Activated CD8-positive, alpha-beta memory T cell treated with anti-CD3 and anti-CD28 coated beads for 1 hour (primary cell): ENCODE data around the gene HORMAD2.

Experiments used
- DNase-seq, 2 donors: peaks; one replicate each; pipeline ENCODE4 v3.0.0-alpha.2; 2020; ENCODE audit warnings: low read depth in 1 of 2; ENCODE audit errors: extremely low read depth in 1 of 2

Gene HORMAD2

DNA sequence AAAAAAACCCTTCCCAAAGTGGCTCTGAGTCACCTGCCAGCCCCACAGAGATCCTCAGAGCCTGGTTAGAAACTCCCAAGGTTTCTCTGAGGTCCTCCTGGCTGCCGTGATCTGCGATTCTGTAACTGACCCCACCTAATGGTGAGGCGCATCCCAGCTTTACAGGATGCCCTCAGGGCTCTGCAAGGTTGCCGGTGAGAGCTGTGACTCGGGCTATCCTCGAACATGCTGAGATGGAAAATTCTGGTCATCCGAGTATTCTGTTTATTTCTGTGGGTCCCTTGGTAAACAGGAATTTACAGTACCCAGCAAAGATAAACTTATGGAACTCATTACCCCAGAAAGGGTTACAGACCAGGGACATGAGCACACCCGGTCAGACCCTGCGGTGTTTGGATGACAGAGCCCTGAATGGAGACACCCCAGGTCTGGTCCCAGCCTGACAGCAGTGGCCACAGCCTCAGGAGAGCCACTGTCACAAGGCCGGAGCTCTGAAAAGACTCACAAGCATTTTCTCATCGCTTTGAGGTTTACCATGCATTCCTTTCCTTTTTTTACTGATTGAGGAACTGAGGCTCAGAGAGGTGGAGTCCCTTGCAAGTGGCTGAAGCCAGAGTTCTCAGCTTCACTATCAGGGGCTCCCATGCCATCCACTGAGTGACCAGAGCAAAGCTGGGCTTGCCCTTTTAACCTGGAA lies 144.0 kb downstream of the HORMAD2 start:
- no peak for DNase-seq

DNA sequence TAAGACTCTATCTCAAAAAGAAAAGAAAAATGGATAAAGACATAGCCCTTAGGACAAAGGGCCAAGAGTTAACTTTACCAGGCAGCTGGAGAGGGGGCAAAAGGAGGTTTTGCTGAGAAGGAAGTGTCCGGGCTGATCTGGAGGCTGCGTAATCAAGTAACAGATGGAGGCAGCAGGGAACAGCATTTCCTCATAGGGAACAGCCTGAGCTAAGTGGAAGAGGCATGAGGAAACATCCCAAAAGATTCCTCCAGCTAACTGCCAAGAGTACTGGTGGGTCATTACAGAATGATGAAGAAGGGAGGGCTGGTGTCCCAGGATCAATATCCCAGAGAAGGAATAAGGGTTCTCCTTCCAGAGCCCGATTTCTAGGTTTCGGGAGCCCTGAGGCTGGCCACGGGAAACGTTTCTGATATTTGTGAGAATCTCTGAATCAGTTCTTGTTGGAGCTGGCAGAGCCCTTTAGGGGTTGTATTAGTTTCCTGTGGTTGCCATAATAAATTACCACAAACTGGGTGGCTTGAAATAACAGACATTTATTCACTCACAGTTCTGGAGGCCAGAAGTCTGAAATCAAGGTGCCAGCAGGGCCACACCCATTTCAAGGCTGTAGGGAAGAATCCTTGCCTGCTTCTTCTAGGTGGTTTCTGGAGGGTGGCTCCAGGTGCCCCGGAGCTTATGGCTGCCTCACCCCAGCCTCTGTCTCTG lies 145.1 kb downstream of the HORMAD2 start:
- DNase-seq, result no peak

DNA sequence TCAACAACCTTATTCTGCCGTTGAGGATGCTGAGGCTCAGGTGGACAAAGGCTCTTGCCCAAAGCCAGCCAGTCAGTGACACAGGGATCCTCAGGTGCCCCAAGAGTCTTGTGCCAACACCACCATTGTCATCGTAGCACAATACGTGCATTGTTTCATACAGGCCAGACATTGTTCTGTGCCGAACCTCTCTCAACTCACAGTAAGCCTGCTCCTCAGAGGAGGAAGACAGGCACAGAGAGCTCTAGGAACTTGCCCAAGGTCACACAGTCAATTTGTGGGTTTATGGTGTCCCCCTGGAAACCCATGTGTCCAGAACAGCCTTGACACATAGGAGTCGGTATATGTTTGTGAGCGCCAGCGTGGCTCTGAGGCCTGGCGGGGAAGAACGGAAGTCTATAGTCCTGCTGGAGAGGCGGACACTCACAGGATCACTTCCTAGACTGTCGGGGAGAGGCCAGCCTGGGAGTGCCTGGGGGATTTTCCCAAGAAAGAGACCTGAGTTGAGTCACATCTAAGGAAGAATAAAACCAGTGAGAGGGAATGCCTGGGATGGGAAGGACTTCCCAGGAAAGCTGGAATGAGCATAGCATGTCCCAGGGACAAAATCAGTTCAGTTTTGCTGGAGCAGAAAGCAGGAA lies 146.0 kb downstream of the HORMAD2 start:
- no peak for DNase-seq
